Right renal pelvis (tissue), 4 donors: Measurements from ENCODE around the gene PSORS1C2. TPM values are rescaled to one million over a fixed set of nuclear protein-coding genes. Genes with fewer than 3 reads are reported as not detected.

ENCODE experiments used
- DNase-seq, 4 donors: peaks; one replicate each; pipeline ENCODE4 v3.0.0-alpha.2; 2013; ENCODE audit warnings: low read depth in 4 of 4, low spot score in 3 of 4, missing footprints in 1 of 4
- polyA plus RNA-seq, 4 donors: library from polyadenylated mRNA; unstranded; fragments of 120-200 nt; gene quantifications; one replicate each; pipeline ENCODE4 v1.2.1, GENCODE V29; 2013; ENCODE audit not compliant: insufficient read length in 4 of 4

Gene PSORS1C2
- polyA plus RNA-seq, 4 donors = not detected

DNA sequence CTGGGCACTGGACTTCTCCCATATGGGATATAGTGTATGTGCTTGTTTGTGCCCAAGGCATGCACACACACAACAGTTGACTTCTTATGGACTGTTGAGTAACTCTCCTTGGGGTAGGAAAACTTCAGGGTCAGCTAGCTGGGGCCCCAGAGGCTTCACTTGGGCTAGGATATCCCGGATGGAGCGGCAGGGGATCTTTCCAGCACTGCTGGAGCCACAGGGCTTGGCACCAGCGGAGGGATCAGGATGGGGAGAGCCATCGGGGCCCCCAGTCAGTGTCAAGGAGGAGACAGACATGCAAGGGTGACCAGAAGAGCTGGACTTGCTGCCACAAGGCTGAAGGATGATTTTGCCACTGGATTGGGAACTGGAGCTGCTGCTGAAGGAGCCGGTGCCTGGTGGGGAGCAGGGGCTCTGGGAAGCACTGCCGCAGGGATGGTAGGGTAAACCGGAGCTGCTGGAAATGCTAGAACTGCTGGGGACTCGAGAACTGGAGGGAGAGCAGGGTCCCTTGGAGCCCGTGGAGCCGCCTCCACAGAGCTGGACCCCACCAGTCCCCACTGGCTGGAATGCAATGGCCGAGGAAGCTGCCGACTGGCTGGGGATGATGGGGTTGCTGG lies 22.8 kb downstream of the PSORS1C2 start:
- no peak for DNase-seq

DNA sequence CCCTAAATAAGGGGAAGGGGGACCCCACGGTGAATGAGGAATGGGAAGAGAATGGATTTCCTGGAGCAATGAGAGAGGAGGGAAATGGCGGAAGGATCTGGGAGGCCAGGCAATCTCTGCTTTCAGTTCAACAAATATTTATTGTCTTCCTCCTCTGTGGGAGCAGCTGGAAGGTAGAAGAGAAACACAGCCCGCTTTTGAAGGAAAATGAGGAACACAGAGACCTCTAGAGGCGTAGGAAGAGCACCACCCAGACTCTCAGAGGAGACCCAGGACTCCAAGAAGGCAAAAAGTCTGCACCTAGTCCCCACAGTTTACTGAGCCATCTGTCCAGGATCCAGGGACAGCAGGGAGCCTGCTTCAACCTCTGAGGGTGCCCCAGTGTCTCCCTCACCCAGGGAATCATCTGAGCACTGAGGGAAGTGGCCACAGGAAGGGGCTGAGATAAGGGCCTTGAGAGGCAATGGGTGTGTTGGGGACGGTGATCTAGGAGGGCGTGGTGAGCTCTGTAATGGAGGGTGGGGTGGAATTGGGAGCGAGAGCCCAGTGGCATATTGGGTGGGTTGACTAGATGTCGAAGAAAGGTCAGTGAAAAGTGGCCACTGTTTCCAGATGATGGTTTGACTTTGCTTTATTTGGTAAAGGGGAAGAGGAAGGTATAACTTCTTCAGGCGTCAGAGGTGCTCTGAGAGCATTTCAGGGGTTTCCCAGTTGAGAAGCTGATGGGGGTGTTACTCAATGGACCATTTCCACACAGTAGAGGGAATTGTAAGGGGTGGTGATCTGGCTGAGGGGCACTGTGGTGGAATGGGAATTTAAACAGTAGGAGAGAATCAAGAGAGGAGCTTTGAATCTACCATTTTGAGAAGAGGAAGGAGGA lies 23.7 kb downstream of the PSORS1C2 start:
- DNase-seq = no peak

DNA sequence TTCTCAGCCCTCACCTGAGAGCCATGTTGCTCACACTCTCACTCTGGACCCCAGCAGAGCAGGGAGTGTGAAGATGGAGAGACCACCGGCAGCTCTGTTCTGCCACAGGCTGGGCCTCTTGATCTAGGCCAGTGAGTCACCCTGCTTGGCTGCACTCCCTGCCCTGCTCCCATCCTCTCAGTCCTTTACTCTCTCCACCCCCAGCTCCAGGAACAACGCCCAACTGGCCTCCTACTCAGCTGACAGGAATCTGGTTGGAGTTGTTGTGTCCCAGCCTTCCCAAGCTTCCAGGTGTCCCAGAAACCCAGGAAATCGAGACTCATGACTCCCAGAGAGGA lies 24.4 kb downstream of the PSORS1C2 start, which contains the start of gene PSORS1C1:
Gene PSORS1C1 (plus strand): TSS at position 260 of the 338 bp plus-strand sequence. CDS start 14,833 bp downstream, outside the sequence.
- DNase-seq = no peak

DNA sequence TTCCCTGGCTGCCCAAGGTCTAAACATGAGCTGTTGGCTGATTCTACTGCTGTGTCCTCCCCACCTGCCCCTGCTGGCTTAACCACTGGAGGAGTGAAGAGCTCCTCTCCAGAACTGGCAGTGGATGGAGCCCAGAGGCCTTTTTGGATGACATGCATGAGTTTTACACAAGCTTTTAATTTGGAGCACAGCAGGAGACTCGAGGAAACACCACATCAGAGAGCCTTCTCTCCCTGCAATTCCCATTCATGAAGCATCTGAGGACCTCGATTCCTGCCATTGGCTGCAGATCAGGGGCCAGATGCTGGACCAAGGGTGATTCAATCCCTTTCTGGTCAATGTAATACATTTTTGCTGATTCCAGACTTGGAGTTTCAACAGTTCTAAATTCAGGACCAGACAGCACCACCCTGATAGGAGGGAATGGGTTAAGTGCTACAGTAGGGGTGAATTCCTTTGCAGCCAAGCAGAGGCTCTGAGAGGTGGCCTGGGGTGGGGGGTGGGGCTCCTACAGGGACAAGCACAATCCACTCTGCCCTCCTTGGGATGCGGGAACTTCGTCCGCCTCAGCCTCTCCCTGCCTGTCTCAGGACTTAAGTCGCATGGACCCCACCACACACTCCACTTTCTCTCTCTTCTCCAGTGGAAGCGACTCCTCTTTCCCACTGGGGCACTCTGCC lies 24.9 kb downstream of the PSORS1C2 start:
- DNase-seq = no peak

DNA sequence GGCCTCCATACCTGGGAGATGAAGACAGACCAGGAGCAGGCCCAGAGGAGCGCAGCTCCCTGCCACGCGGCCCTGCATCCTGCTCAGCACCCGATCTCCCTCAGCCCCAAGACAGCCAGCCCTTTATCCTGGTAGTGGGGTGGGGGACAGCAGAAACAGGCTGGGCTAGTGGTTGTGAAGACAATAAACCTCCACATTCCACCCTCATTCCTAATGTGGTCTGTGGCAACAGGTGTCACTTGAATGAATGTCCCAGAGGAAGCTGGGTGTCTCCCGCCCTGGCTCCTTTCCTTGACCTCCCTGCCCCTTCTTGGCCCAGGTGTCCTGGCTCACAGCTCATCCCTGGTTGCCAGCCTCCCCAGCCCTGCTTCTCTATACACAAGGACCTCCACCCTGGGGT lies 26.4 kb downstream of the PSORS1C2 start, which contains the start of gene C6orf15:
Gene C6orf15 (minus strand): TSS at position 98 of the 400 bp plus-strand sequence. CDS start 20 bp downstream, at position 78.
- no peak for DNase-seq

DNA sequence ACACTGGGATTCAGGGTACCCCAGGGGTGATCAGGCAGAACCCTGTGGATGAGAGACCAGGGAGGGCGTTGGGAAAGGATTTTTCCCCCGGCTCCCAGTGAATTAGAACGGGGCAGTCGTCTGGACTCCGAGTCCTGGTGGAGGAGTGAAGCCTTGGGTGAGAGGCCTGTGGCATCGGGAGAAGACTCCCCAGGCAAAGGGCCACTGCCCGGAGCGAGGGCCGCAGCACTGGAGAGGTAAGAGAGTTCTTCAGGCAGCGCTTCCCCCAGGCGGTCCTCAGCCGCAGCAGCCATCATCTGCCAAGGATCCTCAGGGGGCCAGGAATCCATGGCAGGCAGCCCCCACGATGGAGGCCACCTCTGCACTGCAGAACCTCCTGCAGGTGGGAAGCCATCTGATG lies 27.2 kb downstream of the PSORS1C2 start:
- DNase-seq = no peak

DNA sequence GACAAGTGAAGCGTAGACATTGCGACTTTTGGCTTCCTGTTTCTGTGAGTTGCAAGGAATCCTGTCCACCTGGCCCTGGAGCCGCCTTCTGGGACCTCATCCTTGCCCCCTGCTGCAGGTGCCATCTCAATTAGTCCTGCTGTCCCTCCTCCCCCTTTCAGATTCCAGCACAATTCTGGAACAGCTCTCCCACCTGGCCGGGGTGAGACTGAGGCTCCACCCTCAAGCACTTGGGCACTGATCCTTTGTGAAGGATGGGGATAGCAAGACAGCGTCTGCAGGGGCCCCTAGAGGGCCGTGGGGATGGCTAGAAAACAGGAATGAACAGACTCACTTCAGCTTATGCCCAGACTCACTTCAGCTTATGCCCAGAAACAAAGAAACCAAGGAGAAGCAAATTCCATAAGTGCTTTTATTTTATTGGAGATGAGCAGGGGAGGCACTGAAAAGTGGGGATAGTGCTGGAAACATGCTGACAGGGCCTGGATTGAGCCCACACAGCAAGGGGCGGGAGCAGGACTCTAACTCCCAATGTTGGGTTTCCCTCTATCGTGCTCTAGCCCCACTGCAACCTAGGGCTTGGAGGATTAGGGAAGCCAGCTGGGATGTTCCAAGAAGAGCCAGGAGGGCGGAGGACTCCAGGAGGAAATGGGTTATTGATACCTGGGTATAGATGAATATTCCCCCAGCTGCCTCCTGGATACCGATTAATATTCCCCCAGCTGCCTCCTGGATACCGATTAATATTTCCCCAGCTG lies 27.9 kb downstream of the PSORS1C2 start:
- no peak for DNase-seq

DNA sequence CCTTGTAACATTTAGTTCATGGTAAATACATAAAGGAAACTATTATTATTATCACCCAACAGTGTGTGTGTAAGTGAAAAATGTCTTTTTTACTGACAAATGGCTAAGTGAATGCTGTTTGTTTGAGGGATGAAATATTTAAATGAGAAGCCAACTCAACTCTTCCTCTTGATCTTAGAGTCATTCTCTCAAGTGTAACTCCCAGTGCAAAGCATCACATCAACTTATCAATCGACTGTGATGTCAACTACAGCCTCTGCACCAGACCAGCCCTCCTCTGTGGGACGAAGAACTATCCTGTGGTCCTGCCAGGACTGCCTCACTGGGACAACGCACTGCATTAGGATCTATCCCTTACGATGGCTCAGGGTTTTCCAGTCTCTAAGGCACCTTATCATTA lies 31.8 kb downstream of the PSORS1C2 start:
- DNase-seq = no peak

DNA sequence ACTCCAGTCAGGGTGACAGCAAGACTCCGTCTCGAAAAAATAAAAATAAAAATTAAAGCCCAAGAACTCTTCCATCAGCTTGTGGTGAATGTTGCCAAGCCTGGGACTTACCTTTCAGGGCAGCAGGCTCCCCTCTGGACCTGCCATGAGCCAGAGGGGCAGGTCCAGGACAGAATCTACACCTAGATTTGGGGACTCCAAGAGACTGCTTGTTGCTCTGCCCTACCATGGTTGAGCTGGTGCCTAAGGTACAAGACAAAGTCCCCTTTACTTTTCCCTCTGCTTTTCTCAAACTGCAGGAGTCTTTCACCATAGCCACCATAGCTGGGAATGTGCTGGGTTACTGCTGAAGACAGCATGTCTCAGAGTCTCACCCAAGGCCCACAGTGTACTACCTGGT lies 35.7 kb downstream of the PSORS1C2 start:
- no peak for DNase-seq

DNA sequence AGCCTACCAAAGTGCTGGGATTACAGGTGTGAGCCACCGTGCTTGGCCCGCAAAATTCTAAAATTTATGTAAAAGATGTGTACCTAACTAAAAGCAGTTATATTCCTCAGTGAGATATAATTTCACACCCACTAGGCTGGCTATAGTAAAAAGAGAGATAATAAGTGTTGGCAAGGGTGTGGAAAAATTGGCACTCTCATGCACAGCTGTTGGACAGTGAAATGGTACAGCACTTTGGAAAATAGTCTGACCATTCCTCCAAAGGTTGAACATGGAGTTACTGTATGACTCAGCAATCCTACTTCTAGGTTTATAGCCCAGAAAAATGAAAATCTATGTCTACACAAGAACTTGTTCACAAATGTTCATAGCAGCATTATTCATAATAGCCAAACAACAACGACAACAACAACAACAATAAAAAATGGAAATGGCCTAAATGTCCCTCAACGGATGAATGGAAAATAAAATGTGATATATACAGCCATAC lies 40.4 kb downstream of the PSORS1C2 start:
- no peak for DNase-seq

DNA sequence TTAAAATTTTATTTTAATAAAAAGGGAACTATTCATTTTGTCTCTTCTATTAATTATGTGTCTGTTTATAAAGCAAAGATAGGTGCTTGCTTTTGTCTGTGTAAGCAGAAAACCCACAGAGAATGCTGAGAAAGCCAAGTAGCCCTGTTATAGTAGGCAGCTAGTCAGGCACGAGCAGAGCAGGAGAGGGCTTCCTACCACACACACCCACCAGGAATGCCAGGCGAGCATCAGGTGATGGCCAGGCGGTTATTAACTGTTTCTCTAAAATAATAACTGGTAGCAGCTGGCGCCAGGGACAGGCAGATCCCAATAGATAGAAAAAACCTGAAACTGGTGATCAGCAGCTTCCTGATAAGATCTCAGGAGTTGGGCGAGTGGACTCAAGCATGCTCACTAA lies 42.2 kb downstream of the PSORS1C2 start:
- no peak for DNase-seq

DNA sequence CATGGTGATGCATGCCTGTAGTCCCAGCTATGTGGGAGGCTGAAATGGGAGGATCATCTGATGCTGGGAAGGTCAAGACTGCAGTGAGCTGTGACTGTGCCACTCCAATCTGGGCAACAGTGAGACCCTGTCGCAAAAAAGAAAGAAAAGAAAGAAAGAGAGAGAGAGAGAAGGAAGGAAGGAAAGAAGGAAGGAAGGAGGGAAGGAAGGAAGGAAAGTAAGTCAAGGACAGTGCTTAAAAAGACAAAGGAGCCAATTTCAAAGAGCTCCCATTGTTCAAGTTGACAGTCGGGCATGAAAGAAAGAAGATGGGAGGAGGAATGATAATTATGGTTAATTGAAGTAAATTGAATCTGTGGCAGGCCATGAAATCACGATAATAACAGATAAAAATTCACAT lies 42.7 kb downstream of the PSORS1C2 start:
- DNase-seq = no peak

DNA sequence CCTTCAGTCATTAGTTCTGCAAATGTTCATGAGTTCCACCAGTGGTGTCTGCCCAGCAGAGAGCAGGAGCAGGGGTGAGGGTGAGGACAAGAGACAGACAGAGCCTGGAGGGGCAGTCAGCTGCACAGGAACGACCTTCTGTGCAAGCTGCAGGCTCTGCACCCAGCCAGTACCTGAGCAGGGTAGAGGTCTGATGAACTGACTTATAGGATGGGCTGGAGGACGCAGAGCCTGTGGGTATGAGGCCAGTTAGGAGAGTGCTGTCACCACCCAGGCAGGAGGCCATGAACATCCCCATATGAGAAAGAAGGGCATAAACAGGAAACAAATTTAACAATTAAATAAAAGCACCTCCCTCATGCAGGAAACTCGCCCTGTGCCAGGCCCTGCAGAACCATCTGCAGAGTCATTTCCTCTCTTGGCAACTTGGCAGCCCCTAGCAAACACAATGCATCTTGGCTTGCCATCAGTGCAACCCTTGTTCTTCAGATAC lies 44.4 kb downstream of the PSORS1C2 start:
- DNase-seq = no peak

DNA sequence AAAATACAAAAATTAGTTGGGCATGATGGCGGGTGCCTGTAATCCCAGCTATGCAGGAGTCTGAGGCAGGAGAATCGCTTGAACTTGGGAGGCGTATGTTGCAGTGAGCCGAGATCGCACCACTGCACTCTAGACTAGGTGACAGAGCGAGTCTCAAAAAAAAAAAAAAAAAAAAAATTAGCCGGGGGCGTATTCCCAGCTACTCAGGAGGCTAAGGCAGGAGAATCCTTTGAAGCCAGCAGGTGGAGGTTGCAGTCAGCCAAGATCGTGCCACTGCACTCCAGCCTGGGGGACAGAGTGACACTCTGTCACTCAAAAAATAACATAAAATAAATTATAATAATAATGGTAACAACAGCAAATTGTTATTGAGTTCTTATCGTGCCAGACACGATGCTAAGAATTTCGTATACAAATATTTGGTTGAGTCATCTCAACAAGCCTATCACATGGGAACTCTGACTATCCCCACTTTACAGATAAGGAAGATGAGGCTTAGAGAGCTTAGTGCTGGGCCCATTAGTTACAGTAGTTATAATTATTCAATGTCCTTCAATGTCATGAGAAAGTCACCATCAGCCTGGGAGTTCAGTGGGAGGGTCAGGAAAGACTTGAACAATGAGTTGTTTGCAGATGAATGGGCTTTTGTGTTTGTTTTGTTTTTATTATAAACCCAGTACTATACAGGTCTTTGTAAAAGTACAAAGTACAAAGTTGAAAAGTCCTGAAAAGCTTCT lies 45.9 kb downstream of the PSORS1C2 start:
- DNase-seq = no peak

DNA sequence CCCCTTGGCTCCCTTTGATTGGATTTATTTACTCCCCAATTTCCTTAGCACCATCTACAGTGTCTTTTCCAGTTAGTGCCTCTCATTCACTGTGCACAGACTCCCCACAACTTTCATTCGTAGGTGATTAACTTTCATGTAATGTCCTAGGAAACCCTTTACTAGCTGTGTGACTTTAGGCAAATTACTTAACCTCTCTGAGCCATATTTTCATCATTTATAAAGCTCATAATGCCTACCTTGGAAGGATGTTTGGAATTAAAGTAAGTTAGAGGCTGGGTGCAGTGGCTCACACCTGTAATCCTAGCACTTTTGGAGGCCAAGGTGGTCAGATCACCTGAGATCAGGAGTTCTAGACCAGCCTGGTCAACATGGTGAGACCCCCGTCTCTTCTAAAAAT lies 46.6 kb downstream of the PSORS1C2 start:
- DNase-seq = no peak

DNA sequence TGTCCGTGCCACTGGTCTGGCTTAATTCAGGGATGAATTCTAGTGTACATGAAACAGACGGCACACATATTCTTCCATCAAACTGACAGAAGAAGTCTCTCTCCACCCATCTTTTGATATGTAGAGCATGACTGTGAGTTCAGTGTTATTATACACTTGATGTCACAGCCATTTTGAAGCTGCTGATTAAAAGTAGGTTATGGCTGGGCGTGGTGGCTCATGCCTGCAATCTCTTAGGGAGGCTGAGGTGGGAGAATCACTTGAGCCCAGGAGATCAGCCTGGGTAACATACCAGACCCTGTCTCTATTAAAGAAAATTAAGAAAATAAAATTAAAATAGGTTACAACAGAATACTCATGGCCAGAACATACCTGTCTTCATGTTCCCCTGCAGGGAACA lies 47.2 kb downstream of the PSORS1C2 start:
- DNase-seq = no peak

DNA sequence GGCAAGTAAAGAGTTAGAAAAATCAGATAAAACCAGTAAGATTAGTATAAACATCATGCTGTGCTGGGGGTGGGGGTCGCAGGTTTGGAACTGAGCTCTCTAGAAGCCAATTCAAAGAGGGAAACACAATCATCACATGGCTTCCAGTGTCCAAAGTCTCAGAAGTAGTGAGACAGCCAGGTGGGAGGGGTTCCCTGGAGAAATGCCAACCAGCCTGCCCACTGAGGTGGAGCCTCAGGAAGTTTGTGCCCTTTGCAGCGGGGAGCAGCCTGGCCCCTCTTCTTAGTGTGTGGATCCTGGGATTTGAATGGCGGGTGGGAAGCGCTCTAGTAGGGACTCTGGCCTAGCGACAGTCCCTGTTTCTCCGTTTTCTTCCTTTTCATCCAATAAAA lies 47.9 kb downstream of the PSORS1C2 start:
- DNase-seq = no peak

DNA sequence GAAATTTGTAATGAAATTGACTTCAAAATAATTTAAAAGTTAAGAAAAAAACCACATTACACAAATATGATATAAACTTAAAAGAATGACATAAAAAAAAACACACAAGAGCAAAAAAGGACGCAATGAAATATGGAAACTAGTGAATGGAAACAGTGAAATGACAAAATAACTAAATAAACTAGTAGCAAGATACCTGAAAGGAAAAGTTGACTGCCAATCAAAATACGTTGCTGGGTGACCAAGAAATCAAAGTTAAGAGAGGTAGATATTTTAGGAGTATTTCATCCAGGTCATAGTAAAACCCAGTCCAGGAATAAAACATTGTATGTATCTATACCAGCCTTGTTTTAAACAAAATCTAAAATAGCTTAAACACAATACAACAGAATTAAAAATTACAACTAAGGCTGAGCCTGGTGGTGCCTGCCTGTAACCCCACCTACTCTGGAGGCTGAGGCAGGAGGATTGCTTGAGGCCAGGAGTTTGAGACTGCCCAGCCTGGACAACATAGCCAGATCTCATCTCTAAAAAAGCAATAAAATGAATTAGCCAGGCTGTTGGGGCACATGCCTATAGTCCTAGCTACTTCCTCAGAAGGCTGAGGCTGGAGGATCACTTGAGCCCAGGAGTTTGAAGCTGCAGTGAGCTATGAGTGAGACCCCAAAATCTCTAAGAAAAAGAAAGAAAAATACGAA lies 48.4 kb downstream of the PSORS1C2 start:
- DNase-seq = no peak
